Fibroblast of the conjunctiva (primary cell): Measurements from ENCODE around the gene RNF217.
"Not testable (repeated sequence)": the region's sequence is repeated elsewhere in the genome, so short reads cannot be mapped to it uniquely, and the experiment has no call there.

Experiments
- DNase-seq: peaks from one replicate; pipeline ENCODE4 v3.0.0-alpha.2; 2010; ENCODE audit warnings: low read depth

The RNF217 gene, protein sequence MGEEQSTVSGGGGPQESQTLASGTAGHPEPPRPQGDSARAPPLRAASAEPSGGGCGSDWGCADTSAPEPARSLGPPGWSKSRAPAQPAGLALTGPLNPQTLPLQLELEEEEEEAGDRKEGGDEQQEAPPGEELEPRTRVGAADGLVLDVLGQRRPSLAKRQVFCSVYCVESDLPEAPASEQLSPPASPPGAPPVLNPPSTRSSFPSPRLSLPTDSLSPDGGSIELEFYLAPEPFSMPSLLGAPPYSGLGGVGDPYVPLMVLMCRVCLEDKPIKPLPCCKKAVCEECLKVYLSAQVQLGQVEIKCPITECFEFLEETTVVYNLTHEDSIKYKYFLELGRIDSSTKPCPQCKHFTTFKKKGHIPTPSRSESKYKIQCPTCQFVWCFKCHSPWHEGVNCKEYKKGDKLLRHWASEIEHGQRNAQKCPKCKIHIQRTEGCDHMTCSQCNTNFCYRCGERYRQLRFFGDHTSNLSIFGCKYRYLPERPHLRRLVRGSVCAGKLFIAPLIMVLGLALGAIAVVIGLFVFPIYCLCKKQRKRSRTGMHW

GRCh38 chr6:124961777-124962638 is at the start of gene RNF217:
RNF217 (plus strand) TSS chr6:124962437; CDS start chr6:124962545, 108 bp downstream.
- DNase-seq, result no peak

DNA sequence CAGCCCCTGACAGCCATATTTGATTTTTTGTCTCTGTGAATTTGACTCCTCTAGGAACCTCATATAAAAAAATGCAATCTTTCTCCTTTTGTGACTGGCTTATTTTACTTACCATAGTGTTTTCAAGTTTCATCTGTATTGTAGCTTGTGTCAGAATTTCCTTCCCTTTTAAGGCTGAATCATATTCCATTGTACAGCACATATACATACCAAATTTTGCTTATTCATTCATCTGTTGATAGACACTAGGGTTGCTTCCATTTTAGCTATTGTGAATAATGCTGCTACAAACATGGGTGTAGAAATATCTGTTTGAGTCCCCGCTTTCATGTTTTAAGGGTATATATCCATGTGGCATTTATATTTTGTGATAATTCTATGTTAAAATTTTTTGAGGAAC is 49.2 kb upstream of the RNF217 start:
- no peak for DNase-seq

GRCh38 chr6:124917769-124918168 is 44.5 kb upstream of the RNF217 start:
- DNase-seq, result no peak

GRCh38 chr6:124919703-124920102 is 42.5 kb upstream of the RNF217 start:
- not testable (repeated sequence) for DNase-seq

DNA sequence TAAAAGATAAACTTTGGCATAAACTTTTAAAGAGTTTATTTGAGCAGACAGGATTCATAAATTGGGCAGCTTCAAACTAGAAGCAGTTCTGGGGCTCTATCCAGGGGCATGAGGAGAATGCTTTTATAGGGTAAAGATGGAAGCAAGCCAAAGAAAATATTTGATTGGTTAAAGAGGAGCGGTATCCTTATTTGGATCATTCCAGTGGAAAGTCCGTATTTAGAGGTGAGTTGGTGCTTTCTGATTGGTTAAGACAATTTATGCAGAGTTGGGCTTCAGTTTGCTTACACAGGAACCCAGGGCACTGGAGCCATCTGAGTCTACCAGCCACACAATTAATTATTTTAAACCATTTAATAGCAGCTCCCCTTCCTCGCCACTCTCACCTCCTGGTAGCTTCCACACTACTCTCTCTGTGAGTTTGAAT is 37.9 kb upstream of the RNF217 start:
- no peak for DNase-seq

- DNase-seq, result no peak
These were observed 35.8 kb upstream of the RNF217 start for GRCh38 chr6:124926435-124926834.

- peak; percentile 8 for DNase-seq
These were observed 34.4 kb upstream of the RNF217 start for GRCh38 chr6:124927806-124928205.

- no peak for DNase-seq
These were observed 33.4 kb upstream of the RNF217 start for GRCh38 chr6:124928851-124929250.

DNA sequence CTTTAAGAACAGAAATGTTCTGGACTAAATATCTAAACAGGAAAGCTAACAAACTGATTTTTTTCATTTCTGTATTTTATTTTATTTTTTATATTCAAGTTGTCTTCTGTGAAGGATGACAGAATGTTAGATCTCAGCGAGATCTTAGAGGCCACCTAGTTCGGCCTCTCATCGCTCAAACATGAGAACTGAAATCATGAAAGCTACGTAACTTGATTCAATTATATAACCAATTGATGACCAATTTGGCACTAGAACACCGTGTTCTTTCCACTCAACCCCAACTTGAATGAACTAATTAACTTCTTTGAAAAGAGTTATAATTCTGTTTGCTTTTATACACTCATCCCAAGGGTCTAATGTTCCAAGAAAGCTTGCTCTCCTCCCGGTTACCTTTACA is 24.6 kb upstream of the RNF217 start:
- no peak for DNase-seq

GRCh38 chr6:124941259-124941658 is 21.0 kb upstream of the RNF217 start:
- DNase-seq, result no peak

DNA sequence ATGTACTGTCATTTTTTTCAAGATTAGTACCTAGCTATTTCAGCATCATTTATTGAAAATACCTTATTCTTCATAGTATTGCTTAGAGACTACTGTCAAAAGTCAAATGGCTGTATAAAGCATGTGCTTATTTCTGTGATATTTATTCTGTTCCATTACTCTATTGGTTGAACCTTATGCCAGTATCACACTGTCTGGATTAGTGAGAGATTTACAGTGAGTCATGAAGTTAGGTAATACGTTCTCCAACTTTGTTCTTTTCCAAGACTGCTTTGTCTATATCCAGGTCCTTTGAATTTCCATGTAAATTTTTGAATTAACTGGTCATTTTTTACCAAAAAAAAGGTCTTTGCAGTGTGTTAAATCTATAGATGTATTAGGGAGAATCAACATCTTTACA is 18.6 kb upstream of the RNF217 start:
- DNase-seq, result no peak

DNA sequence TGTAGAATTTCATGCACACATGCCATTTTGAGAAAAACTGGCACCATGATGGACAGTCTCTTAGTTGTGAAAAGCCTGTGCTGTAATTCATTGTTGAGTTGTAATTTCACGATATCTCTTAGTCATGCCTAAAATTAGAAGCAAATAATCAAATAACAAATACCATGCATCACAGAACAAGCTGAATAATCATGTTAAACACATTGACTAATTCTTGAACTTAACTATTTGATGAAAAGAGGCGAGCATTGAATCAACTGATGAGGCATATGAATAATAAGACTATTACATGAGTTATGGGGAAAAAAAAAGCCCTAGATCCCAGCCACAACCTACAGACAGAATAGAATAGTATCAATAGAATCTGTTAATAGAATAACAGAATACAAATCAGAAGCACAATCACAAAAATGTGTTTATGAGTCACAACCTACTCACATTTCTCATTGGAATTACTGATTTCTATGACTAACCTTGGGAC is 14.2 kb upstream of the RNF217 start:
- no peak for DNase-seq

GRCh38 chr6:124949706-124950105 is 12.5 kb upstream of the RNF217 start:
- DNase-seq, result no peak

- no peak for DNase-seq
These were observed 8.4 kb upstream of the RNF217 start for GRCh38 chr6:124953808-124954207.

DNA sequence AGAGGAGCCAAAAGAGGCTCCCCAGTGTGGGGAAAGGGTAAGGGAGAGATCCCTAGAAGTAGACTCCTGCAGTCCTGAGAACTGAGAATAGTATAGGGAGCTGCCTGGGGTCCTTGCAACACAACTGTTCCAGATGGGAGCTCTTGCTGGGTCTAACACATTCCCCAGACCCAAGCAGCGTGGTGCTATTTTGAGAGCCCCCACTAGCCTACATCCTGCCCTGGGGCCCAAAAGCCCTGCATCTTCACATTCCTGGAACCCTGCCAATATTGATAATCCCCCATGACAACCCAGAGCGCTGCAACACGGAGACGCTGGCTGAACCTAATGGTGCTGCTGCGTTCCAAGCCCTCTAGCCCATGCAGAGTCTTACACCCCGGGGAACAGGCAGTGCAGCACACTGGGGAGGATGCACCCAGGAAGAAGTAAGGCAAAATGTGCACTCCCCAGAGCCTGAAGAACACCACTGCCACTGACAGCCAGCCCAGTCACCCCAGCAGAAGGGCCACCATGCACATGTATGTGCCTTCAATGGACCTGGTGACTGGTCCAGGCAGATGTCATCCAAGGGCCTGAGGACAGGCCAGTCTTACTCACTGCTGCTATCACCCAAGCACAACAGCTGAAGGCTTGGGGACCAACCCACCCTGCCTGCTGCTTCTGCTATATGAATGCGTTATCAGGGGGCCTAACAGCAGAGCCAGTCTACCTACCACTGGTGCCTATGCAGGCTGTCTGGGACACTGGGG is 7.0 kb upstream of the RNF217 start:
- no peak for DNase-seq

- no peak for DNase-seq
These were observed 6.2 kb upstream of the RNF217 start for GRCh38 chr6:124956018-124956417.

DNA sequence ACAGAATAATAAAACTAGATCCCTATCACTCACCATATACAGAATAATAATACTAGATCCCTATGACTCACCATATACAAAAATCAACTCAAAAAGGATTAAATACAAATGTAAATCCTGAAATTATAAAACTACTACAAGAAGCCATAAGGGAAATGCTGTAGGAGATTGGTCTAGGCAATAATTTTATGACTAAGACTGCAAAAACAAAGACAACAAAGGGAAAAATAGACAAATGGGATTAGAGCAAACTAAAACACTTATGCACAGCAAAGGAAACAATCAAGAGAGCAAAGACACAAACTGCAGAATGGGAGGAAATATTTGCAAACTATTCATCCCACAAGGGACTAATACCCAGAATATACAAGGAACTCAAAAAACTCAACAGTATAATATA is 4.1 kb upstream of the RNF217 start:
- DNase-seq, result no peak

DNA sequence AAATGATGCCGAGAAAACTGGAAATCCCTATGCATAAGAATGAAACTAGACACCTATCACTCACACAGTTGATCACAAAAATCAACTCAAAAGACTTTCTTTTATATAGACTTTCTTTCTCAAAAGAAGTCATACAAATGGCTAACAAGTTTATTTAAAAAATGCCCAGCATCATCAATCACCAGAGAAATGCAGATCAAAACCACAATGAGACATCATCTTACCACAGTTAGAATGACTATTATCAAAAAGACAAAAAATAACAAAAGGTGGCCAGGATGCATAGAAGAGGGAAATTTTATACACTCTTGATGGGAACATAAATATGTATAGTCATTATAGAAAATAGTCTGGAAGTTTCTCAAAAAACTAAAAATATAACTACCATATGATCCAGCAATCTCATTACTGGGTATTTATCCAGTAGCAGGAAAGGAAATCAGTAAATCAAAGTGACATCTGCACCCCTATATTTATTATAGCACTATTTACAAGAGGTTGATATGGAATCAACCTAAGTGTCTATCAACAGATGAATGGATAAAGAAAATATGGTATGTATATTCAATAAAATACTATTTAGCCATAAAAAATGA is 3.4 kb upstream of the RNF217 start:
- no peak for DNase-seq

- no peak for DNase-seq
These were observed 1.3 kb upstream of the RNF217 start for GRCh38 chr6:124960757-124961463.

GRCh38 chr6:124961464-124961776 is 817 bp upstream of the RNF217 start:
- no peak for DNase-seq
